Adrenal gland (tissue), 12 donors: ENCODE measurements around the gene SYNDIG1. TPM values are rescaled to one million over a fixed set of nuclear protein-coding genes. Genes with fewer than 3 reads are reported as not detected.

Source experiments
- DNase-seq, 7 donors: peaks; one replicate each; pipeline ENCODE4 v3.0.0-alpha.2; 2019 to 2020
- H3K27ac ChIP-seq, 5 donors: fragments of 200-600 bp; sonication (generic) in 4 of 5; 1 replicate in 3 of 5; 2 replicates in 2 of 5; pipeline versions ENCODE4 v1.5.1 to v1.8.0; 2016 to 2020; ENCODE audit warnings: mild to moderate bottlenecking in 1 of 5
- H3K27me3 ChIP-seq: fragments of 200-600 bp; 2 replicates; pipeline ENCODE4 v1.8.0; 2021
- H3K36me3 ChIP-seq, 2 donors: fragments of 200-600 bp; replicated peaks in 1 of 2; 1 replicate in 1 of 2; 2 replicates in 1 of 2; pipeline versions ENCODE4 v1.5.1 to v1.8.0; 2018 to 2022
- H3K4me1 ChIP-seq, 2 donors: fragments of 200-600 bp; replicated peaks in 1 of 2; 1 replicate in 1 of 2; 2 replicates in 1 of 2; pipeline versions ENCODE4 v1.5.1 to v1.8.0; 2018 to 2021
- H3K4me3 ChIP-seq, 4 donors: fragments of 200-600 bp; sonication (generic) in 3 of 4; one replicate each; pipeline ENCODE4 v1.5.1; 2016 to 2018
- H3K9me3 ChIP-seq, 3 donors: fragments of 200-600 bp; sonication (generic) in 1 of 3; replicated peaks in 1 of 3; 1 replicate in 2 of 3; 2 replicates in 1 of 3; pipeline versions ENCODE4 v1.5.1 to v1.8.0; 2016 to 2021
- CTCF ChIP-seq, 6 experiments: fragments of 450-650 bp in 4 of 6; fragments of 200-600 bp in 2 of 6; sonication (generic) in 1 of 6; IDR thresholded peaks; 1 replicate in 5 of 6; 2 replicates in 1 of 6; pipeline versions ENCODE4 v1.5.1 to v1.8.0; 2016 to 2021; ENCODE audit warnings: antibody characterized with exemption in 6 of 6, mild to moderate bottlenecking in 2 of 6, moderate library complexity in 1 of 6
- POLR2A ChIP-seq, 2 donors: fragments of 450-650 bp; IDR thresholded peaks; one replicate each; pipeline ENCODE4 v1.6.1; 2017; ENCODE audit warnings: antibody characterized with exemption in 2 of 2, mild to moderate bottlenecking in 2 of 2, moderate library complexity in 1 of 2
- WGBS, 4 donors: extraction: QIAGEN DNeasy Blood & Tissue Kit in 2 of 4; methylation state at CpG; one replicate each; pipeline versions ENCODE4 v1.1.5 to v1.1.7; 2013 to 2017; 5-methylcytosine and 5-hydroxymethylcytosine counted together
- intact Hi-C, 2 donors: fragments of 100-400 bp; cut with DNase I; formaldehyde crosslinking; loops; one replicate each; pipeline versions ENCODE4 v1.14.1 to v1.15.0; 2022 to 2023
- polyA plus RNA-seq, 3 donors: library from polyadenylated mRNA; stranded (reverse); fragments of 200-250 nt in 2 of 3; fragments of 350-450 nt in 1 of 3; fragmentation: Illumina TruSeq in 1 of 3; extraction: RNeasy Lipid Tissue Mini Kit (QIAGEN cat#74804) in 1 of 3; gene quantifications; one replicate each; pipeline ENCODE4 v1.2.3, GENCODE V29; 2013 to 2014
- total RNA-seq, 9 donors: library from RNA; depleted of rRNA in 4 of 9; stranded (reverse); fragments of >200 nt in 4 of 9; fragments of 120-200 nt in 1 of 9; fragmentation: NEBNext Ultra II Directional in 1 of 9; extraction: Animal tissue kit (Norgen Biotek cat#: 25700) in 1 of 9; gene quantifications; one replicate each; pipeline versions ENCODE4 v1.1.0 to v1.2.4, GENCODE V29; 2013 to 2023
- donor health status: healthy with polysubstance abuse.
- donor health status: Bipolar disorder and iron deficiency.
- donor health status: DM: yes; HTN: yes; CAD: no.
- donor health status: DM: no; HTN: no; CAD: no.
- donor health status: DM: no; HTN: no; CAD: no.
- donor health status: DM: yes; HTN: yes; CAD: no.

Gene SYNDIG1
- total and polyA plus RNA-seq, 12 donors, result 0.26 to 3.6 (median 0.76) TPM

- no peaks in the 10 kb centered on the region for H3K36me3 ChIP-seq
- 67 to 71% (median 70%) methylated on average over 8 of the region's 8 CpGs for WGBS, 4 donors
- DNase-seq, result no peak
- no peaks in the 10 kb centered on the region for H3K9me3 ChIP-seq
- intact Hi-C loops, result no loop called here
- H3K27ac ChIP-seq, result no peak overlapping the region
- H3K4me1 ChIP-seq, result no peaks in the 10 kb centered on the region
- TF ChIP-seq POLR2A (IDR thresholded peaks at IDR 0.05) (no peak), CTCF (IDR thresholded peaks at IDR 0.05) (no peak)
- no peaks in the 10 kb centered on the region for H3K27me3 ChIP-seq
- no peak overlapping the region for H3K4me3 ChIP-seq
Observed at GRCh38 chr20:24568842-24569241, 99.4 kb downstream of the SYNDIG1 start.

DNA sequence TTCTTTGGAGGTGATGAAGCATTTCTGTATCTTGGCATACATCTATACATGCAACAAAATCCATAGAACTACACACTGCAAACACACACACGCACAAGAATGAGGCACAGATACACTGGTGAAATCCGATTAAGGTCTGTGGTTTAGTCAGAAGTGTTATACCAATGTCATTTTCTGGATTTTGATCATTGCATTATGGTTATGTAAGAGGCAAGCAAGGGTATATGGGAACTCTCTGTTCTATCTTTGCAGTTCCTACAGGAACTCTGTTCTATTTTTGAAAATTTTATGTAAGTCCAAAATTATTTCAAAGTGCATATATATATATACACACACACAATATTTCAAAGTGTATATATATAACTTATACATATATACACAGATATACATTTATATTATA lies 101.7 kb downstream of the SYNDIG1 start:
- TF ChIP-seq CTCF (IDR thresholded peaks at IDR 0.05) (no peak), POLR2A (IDR thresholded peaks at IDR 0.05) (no peak)
- intact Hi-C loops, result no loop called here

DNA sequence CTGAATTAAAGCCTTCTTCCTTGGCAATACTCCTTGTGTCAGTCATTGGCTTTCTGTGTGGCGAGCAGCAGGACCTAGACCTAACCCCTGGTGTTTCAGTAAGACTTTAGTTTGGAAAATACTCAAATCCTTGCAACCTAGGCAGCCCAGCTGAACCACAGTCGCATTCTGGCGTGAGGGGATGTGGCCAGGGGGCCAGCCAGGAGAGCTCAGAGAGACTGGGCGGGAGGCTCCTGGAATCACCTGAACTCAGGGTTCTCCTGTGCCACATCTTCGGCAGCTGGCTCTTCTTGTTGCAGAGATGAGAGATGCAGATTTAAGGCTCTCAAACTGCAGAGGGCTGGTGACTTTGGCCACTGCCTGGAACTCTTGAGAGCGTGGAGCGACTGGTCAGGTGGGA lies 102.7 kb downstream of the SYNDIG1 start:
- TF ChIP-seq CTCF (IDR thresholded peaks at IDR 0.05) (no peak), POLR2A (IDR thresholded peaks at IDR 0.05) (no peak)
- H3K27me3 ChIP-seq, result no peaks in the 10 kb centered on the region
- 74 to 90% (median 84%) methylated on average over 7 of the region's 7 CpGs for WGBS, 4 donors
- DNase-seq, result no peak
- H3K36me3 ChIP-seq, result no peaks in the 10 kb centered on the region
- no peaks in the 10 kb centered on the region for H3K9me3 ChIP-seq
- intact Hi-C loops, result no loop called here
- no peak overlapping the region for H3K4me3 ChIP-seq
- H3K4me1 ChIP-seq, result no peaks in the 10 kb centered on the region
- H3K27ac ChIP-seq, result no peak overlapping the region

More for the DNA sequence above, 101.7 kb downstream of the SYNDIG1 start:
- no peak for DNase-seq
- H3K9me3 ChIP-seq, result no peaks in the 10 kb centered on the region
- H3K27me3 ChIP-seq, result no peaks in the 10 kb centered on the region
- H3K27ac ChIP-seq, result no peak overlapping the region
- H3K4me3 ChIP-seq, result no peak overlapping the region
- 57 to 75% (median 68%) methylated on average over 2 of the region's 2 CpGs for WGBS, 4 donors
- no peaks in the 10 kb centered on the region for H3K4me1 ChIP-seq
- no peaks in the 10 kb centered on the region for H3K36me3 ChIP-seq

DNA sequence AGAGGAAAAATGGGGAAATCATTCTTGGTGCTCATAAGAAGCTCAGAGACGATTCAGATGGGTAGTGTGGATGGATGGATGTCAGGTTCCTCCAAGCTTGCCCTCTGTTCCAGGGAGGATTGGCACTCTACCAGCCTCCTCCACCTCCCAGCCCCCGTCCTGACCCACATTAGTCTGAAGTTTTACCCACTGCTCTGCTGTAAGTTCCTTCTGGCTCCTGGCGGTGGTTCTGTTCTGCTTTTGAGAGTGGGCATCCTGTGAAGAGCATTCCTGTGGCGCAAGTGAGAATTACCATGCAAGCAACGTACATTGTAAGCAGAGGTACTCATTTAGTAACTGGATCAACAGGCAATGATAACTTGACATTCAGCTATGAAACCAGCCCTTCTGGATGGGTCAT lies 103.4 kb downstream of the SYNDIG1 start:
- intact Hi-C loops, result no loop called here

More for the DNA sequence above, 103.4 kb downstream of the SYNDIG1 start:
- WGBS, 4 donors, result 73 to 87% (median 77%) methylated on average over 5 of the region's 5 CpGs
- Histone ChIP-seq H3K4me1 (no peaks in the 10 kb centered on the region), H3K36me3 (no peaks in the 10 kb centered on the region), H3K9me3 (no peaks in the 10 kb centered on the region), H3K27ac (no peak overlapping the region), H3K27me3 (no peaks in the 10 kb centered on the region), H3K4me3 (no peak overlapping the region)
- TF ChIP-seq POLR2A (IDR thresholded peaks at IDR 0.05), result no peak
- no peak for TF ChIP-seq CTCF (IDR thresholded peaks at IDR 0.05)
- no peak for DNase-seq
